Stimulated activated CD4-positive, alpha-beta T cell treated with anti-CD3 and anti-CD28 coated beads, Interleukin-2, amount 100 ng/mL, for 4 hours (primary cell): Measurements from ENCODE around the gene ATP2B1.
"Not testable (repeated sequence)": the region's sequence is repeated elsewhere in the genome, so short reads cannot be mapped to it uniquely, and the experiment has no call there.

Experiments
- DNase-seq: peaks from one replicate; pipeline ENCODE4 v3.0.0-alpha.2; 2020; ENCODE audit warnings: low read depth

Gene ATP2B1

DNA sequence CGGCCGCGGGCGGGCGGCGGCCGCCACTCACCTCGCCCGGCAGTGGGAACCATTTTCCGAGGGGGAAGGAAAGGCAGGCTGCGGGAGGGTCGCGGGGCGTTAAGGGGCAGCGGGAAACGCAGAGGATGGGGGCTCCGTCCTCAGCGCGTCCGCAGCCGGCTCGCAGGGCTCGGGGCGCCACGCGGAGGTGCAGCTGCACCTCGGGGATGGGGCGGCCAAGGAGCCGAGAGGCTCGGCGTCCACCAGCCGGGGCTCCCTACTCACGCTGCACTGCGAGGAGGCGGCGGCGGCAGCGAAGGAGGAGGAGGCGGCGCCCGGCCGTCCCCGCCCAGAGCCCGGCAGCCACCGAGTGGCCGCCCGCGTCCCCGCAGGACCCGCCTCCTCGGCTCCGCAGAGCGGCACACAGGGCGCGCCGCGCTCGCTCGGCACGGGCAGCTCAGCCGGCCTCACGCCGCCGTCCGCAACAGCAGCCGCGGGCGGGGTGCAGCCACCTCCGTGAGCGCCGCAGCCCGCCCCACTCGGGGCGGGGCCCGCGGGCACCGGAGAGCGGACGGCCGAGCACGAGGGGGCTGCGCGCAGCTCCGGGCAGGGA is at the start of gene ATP2B1:
Gene ATP2B1 (minus strand): TSS at position 274 of the 592 bp plus-strand sequence. CDS start 52,952 bp downstream, outside the sequence.
- DNase-seq = peak; percentile 66

DNA sequence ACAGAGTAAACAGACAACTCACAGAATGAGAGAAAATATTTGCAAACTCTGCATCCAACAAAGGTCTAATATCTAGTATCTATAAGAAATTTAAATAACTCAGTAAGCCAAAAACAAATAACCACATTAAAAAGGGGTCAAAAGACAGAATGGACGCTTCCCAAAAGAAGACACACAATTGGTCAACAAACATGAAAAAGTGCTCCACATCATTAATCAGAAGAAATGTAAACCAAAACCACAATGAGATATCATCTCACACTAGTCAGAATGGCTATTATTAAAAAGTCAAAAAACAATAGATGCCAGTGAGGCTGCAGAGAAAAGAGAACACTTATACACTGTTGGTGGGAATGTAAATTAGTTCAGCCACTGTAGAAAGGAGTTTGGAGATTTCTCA is 49.3 kb upstream of the ATP2B1 start:
- DNase-seq = not testable (repeated sequence)

DNA sequence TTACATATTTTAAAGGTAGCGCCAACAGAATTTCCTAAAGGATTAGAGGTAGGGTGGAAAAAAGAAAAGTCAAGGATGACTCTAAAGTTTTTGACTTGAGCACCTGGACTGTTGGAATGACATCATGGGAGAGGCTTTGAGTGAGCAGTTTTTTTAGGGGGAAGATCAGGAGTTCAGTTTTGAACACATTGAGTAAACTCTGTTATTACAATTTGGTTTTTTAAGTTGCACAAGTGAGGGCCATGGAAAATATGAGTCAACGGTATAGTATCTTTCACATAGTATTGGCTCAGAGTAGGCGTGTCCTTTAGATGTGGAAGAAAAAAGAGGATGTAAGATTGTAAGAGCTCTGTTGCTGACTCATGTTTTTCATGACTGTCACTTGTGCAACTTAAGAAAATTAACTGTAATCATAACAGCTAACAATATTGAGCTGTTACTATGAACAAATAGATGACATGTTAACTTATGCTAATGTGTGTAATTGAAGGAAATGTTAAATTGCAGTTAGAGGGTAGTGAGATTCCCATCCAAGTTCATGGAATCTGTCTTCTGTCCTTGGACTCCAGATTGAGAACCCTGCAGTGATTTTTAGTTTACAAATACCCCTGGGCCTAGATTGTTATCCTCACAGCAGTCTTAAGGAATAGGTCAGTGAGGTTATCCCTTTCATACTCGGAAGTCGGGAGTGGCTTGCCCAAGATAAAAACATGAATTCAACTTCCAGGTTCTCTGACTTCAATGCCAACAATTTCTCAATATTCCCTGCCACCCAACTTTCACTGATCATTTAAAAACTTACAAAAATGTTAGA is 48.2 kb upstream of the ATP2B1 start:
- DNase-seq = peak; percentile 35

DNA sequence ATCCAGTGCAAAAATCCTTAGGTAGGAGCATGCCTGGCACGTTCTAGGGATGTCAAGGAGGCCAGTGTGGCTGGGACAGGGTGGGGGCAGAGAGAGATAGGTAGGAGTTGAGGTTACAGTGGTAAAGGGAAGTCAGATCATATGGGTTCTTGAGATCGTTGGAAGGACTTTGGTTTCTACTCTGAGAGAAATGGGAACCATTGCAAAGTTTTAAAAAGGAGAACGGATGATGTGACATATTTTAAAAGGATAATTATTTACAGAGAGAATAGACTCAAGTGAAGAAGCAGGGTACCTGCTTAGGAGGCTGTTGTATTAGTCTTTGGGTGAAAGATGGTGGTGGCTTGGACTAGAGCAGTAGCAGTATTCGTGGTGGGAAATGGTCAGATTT is 47.6 kb upstream of the ATP2B1 start:
- no peak for DNase-seq

DNA sequence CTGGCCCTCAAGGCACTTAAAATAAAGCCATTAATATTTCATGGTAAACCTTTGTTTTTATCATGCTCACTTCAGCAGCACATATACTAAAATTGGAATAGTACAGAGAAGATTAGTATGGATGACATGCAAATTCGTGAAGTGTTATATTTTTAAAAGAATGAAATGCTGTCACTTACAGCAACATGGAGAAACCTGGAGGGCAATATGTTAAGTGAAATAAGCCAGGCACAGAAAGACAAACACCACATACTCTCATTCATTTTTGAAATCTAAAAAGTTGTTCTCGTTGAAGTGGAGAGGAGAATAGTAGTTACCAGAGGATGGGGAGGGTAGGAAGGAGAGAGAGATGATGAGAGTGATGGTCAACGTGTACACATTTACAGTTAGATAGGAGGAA is 45.4 kb upstream of the ATP2B1 start:
- DNase-seq = no peak

DNA sequence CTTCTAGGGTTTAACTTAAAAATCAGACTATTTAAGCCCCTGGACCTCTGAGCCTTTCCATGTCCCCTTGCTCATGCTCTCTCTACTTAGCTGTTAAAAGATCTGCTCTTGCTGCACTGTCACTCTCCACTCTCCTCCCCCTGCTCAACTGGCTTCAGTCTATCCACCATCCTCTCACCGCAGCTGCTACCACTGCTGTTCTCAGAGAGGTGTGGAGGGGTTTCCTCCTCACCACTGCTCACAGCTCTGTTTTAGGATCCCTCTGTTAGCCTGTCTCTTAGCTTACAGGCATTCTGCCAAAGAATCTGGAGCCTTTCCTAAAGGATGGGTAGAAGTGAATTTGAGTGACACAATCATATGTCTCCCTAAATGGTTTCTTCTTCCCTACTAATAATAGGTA is 43.7 kb upstream of the ATP2B1 start:
- DNase-seq = no peak

DNA sequence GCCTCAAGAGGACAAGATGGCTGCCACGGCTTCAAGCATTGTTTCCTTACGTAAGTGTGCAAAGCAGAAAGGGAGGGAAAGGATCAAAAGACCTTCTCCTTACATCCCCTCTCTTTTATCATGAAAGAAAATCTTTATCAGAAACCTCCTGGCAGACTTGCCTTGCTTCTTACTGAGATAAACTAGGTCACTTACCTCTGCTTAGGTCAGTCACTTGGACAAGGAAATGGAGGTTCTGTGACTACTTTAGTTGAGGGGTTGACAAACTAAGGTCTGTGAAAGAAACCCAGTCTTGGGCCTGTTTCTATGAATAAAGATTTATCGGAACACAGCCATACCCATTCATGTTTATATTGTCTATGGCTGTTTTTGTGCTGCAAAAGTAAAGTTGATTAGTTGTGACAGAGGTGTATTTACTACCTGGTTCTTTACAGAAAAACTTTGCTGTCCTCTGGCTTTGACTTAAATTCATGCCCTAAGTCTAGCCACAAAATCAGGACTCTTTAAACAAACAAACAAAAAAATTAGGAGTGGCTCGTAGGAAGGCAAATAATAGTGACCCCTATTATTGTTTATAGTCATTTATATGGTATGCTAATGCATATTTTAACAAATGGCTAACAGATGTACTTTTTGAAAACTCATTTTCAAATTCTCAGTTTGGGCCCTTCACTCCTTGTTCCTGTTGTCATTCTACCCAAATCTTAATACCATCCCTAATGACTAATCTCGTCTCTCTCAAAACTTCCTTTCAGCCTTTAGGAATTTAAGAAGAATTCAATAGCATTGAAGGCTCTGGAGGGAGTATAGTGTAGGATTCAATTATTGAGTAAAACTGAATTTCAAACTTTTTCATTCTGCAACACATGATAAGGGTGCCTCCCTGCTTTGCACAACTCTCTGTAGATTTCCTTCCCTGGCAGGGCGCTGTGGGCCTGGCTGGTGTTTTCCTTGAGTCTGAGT is 42.0 kb upstream of the ATP2B1 start:
- DNase-seq = no peak

DNA sequence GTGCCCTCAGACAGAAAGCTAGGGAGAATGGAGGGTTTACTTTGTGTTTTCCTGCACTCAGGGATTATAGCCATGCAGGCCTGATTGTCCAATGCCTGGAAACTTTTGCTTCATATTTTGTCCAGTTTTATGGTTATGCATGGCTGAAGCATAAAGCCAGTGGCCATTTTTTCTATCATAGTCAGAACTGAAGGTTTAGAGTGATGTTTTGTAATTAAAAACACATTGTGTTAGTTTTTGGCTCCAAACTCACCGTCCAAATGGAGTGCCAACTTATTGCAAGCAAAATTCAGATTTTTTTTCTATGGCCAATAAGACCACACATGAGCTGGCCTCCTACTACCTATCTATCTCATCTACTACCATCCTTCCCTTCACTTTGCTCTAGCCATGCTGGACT is 40.2 kb upstream of the ATP2B1 start:
- no peak for DNase-seq

DNA sequence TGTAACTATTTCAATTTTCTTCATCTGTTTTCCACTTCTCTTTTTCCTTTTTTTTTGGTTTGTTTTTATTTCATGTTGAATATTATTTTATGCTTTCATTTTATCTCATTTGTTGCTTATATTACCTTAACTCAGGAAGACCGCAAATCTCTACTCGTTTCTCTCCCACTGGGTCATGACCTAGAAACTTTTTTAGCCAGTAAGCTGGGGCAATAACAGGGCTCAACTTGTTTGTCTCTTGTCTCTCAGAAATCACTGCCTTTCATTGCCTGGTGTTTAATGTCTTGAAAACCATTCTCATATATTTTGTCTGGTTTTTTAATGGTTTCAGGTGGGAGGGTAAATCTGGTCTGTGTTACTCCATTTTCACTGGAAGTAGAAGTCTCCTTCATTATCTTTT is 36.6 kb upstream of the ATP2B1 start:
- no peak for DNase-seq

DNA sequence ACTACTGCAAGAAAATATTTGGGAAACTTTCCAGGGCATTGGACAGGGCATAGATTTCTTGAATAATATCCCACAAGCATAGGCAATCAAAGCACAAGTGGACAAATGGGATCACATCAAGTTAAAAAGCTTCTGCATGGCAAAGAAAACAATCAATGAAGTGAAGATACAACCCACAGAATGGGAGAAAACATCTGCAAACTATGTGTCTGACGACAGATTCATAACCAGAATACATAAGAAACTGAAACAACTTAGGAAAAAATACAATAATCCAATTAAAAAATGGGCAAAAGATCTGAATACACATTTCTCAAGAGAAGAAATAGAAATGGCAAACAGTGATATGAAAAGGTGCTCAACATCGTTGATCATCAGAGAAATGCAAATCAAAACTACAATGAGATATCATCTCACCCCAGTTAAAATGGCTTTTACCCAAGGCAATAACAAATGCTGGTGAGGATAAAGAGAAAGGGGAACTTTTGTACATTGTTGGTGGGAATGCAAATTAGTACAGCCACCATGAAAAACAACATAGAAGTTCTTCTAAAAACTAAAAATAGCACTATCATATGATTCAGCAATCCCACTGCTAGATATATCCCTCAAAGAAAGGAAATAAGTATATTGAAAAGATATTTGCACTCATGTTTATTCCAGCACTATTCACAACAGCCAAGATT is 33.8 kb upstream of the ATP2B1 start:
- no peak for DNase-seq

DNA sequence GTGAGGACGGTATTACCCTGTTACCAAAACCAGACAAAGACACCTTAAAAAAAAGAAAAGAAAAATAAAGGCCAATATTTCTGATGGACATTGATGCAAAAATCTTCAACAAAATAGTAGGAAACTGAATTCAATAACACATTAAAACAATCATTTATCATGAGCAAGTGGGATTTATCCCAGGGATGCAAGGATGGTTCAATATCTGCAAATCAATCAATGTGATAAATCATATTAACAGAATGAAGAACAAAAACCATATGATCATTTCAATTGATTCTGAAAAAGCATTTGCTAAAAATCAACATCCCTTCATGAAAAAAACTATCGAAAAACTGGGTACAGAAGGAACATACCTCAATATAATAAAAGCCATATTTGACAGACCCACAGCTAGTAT is 32.3 kb upstream of the ATP2B1 start:
- no peak for DNase-seq

DNA sequence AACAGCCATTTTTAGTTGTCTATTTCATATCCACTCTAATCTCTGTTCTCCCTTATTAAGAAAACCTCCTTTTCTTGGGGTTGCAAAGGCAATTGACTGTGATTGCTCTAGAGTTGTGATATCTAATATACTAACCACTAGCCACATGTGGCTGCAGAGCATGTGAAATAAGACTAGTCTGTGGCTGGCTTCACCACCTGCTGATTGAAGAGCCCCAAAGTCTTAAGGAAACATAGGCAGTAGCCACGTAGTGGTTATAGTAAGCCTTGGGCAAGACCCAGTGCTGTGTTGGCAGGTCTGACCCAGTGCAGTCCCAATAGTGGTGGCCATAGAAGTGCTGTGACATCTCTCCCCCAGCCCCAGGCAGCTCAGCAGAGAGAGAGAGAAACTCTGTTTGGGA is 28.4 kb upstream of the ATP2B1 start:
- DNase-seq = no peak

DNA sequence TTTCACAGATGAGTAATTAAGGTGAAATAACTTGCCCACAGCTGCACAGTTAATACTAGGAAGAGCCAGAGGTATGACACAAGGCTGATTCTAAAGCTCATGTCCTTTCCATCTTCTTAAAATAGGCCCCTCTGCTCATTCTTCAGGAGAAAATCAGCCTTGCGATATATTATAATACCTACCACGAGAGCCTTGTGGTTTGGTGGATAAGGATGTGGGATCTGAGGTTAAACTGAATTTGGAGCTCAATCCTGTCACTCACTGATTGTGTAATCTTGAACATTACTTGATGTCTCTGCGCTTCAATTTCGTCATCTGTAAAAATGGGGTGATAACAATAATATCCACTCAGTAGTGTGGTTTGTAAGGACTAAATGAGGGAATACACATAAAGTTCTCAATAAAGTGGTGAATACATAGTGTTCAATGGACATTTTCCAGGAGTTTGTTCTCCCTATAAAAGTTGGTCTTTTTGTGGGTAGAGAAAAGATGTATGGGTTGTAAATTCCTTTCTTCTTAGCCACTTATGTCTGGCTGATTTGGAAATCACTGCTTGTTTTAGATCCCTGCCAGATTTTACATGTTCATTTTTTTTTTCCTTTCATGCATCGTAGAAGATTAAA is 25.1 kb upstream of the ATP2B1 start:
- DNase-seq = no peak

DNA sequence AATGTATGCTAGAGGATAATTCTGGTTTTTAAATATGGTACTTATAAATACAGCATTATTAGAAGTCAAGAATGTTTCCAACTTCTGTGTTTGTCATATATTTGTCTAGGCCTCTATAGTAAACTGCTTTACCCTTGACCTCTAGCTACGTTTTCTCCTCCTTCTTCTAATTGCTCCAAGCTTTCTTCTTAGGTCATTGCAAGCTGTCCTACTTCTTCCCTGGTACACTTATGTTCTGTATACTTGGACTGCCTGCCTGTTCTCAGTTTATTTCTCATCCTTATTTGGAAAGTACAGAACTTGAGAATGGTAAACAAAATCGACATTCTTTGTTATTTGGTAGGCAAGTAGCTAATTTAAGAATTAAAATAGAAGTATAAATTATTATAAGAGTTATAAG is 23.9 kb upstream of the ATP2B1 start:
- no peak for DNase-seq

DNA sequence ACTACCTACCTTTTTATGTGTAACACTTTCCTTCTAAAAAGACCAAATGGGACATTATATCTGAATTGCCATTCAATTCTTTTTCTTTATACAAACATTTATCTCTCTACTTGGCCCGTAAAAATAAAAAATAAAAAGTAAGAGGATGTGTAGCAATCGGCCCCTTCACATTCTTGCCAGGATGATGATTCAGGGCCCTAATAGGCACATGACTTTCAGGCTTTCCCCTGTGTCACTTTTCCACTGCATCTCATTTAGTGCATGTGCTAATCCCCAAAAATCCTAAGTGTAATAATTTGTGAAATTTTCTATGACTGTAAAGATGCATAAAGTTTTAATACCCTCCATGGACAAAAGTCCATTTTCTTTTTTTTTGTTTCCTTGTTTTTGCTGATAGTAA is 23.0 kb upstream of the ATP2B1 start:
- no peak for DNase-seq

DNA sequence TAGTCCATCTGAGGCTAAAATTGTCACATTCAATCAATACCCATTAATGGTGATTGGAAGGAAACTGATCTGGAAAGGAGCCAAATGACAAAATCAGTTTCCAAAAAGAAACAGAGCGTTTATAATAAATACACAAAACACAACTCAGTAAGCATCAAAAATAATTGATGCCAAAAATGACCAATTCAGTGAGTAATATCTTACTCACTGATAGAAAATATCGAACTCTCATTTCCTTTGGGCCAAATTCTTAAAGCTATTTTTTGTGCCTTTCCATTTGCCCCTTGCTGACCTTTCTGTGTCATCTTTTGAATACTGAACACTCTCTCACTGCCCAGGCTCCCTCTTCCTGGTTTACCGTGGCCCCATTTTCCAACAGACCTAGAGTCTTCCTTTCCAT is 22.5 kb upstream of the ATP2B1 start:
- DNase-seq = no peak

DNA sequence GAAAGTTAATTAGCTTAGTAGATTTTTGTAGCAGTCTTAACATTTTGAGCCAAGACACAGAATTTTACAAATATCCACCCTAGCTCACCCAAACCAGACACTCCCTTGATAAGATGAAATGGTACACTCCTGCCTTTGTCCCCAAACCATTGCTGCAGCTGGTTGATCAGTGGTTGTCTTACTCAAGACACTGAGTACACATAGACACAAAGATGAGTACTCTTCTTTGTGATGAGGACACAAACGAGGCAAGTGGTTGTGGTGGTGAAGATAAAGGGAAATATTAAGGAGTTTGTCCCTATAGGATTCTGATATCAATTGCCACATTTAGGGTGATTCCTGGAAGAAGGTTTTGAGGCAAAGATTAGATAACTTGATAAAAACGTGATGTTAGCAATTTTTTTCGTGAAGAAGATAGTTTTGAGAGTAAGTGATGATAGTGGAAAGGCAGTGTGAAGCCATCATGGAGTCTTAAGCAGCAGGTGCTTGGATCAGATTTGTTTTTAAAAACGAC is 21.4 kb upstream of the ATP2B1 start:
- DNase-seq = no peak

DNA sequence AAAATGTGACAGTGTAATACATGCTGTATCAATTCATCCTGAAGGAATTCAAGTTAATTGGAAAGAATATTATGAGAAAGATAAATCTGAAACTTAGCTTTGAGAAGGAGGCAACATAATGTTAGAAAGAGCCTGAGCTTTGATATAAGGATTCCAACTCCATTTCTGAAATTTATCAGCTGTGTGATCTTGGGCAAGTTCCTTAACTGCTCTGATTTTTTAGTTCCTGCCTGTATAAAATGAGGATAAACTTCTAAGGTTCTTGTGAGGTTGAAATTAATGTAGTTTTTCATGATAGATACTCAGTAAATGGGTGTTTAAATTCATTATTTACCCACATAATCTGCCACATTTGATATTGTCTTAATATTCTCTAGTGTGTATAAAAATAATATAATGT is 14.6 kb upstream of the ATP2B1 start:
- no peak for DNase-seq

DNA sequence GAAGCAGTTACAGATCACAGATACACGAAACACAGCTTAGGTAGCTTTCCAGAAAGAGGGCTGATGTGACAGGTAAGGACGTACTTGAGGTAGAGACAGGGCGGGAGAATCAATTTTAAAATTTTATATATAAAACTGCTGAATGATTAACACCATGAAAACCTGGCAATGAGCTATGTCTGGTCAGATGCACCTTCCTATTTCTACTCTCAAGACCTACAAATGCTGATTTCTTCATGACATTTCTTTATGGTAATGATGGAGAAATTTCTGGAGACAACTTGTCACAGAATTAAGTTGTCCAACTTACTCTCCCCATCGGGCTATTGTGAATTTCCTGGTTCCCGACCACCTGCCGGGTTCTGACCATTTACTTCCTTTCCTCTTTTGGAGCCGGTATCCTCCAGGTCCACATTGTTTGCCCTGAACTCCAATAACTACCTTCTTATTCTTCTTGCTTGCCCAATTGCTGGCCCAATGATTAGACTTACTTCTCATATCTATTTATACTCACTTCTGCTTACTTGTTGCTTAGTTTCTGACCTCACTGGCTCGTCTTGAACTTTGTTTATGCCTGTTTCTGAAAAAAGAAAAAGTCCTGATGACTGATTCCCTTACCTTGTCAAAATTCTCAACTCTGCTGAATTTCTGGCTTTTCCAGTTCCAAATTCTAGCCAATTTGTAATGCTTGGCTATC is 12.8 kb upstream of the ATP2B1 start:
- DNase-seq = no peak

DNA sequence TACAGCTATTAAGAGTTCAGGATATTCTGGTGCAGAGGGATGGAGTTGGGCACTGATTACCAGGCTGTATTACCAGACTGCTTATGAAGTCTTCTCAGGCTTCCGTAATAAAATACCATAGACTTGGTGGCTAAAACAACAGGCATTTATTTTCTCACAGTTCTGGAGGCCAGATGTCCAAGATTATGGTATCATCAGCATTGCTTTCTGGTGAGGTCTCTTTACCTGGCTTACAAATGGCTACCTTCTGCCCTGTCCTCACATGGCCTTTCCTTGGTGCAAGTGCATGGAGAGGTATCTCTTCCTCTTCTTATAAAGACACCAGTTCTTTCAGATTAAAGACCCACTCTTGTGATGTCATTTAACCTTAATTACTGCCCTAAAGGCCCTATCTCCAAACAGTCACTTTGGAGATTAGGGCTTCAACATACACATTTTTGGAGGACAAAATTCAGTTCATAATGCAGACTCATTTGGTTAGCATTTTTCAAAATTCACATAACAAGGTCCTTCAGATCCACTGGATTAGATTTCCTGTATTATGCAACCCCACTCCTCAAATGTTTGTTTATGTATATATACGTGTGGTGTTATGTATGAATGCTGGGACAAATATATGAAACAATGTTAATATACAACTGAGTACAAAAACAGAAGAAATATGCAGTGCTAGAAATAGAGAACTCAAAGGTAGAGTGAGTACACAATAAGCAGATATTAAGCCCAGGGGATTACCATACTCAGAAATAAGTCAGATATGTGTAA is 9.3 kb upstream of the ATP2B1 start:
- DNase-seq = no peak
